ENCODE data around the gene LDLR.
"Not testable (repeated sequence)": the region's sequence is repeated elsewhere in the genome, so short reads cannot be mapped to it uniquely, and the experiment has no call there.

LDLR gene

DNA sequence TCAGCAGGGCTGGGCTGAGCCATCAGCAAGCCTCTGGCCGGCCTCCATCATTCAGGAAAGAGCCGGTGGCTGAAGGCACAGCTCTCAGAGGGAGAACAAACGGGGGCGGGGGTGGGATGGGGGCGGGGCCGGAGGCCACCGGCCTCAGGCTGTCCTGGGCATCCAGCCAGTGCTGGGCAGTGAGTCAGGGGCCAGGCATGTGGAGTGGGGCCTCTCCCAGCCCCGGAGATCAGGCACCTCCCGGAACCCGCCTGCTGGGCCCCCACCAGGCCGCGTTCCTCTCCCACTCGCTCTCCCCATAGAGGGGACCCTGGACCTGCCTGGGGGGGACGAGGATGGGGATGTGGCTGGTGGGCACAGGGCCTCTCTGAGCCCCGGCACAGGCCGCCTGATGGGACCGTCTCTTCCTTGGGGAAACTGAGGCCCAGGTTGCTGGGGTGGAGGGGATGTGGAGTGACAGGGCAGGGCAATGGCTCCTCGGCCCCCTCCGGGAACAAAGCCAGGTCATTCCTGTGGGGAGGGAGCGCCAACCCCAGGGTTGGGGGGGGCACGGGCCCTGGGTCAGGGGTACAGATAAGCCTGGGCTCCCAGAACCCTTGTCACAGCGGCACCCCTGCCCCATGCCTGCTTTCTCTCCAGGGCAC lies 53.4 kb downstream of the LDLR start:
- no peak for DNase-seq

- no peak for DNase-seq
Measured at GRCh38 chr19:11145536-11145924, 56.3 kb downstream of the LDLR start.

- no peak for DNase-seq
Measured at GRCh38 chr19:11148001-11148400, 58.7 kb downstream of the LDLR start.

DNA sequence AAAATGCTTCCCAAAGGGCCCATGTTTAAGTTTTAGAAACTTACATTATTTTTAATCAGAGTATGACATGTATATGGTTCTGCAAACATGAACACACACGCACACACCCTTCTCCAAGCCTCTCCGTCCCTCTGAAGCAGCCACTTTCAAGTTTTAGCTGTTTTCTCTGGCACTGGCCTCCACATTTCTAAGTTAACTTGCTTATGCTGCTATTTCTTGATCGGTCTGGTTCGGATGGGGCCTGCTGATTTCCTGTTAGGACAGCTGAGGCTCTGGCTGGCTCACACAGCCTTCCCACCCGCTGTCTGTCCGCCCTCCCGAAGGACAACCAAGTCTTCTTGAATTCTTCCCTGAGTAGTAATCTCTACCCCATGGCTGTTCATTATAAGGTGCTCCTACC lies 61.9 kb downstream of the LDLR start:
- no peak for DNase-seq

- DNase-seq, result no peak
Measured at GRCh38 chr19:11152318-11153062, 63.2 kb downstream of the LDLR start.

GRCh38 chr19:11154683-11155047 lies 65.4 kb downstream of the LDLR start:
- no peak for DNase-seq

DNA sequence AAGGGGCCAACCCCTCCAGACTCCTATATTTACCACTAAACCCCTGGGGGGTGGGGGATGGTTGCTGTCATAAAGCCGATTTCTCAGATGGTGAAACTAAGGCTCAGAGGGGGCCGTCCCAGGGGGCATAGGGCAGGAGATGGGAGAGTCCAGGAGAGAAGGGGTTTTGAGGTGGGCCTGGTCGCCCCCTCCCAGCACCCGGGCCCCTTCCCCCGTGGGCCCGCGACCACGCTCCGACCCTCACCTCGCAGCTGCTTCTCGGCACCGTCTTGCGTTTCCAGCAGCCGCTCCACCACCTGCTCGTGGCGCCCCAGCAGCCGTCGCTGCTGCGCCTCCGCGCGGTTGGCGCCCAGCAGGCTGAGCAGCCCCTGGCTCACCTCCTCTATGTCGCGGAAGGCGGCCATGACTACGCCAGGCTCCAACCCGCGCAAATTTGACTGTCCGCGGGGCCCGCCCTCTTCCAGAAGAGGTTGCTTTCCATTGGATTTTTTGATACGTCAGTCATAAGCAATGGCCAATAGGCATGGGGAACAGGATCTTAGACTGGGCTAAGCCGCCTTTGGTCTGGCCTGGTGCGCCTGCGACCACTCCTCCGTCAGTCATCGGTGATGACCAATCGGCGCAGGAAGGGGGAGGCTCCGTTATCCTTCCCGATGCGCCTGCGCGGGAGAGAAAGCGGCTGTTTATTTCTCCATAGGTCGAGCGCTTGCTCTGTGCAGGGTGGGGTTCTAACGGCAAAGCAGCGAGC lies 66.3 kb downstream of the LDLR start, which contains the start of gene SPC24:
Gene SPC24 (minus strand): TSS at position 410 of the 748 bp plus-strand sequence. CDS start 6 bp downstream, at position 404.
- peak; percentile 96 for DNase-seq

DNA sequence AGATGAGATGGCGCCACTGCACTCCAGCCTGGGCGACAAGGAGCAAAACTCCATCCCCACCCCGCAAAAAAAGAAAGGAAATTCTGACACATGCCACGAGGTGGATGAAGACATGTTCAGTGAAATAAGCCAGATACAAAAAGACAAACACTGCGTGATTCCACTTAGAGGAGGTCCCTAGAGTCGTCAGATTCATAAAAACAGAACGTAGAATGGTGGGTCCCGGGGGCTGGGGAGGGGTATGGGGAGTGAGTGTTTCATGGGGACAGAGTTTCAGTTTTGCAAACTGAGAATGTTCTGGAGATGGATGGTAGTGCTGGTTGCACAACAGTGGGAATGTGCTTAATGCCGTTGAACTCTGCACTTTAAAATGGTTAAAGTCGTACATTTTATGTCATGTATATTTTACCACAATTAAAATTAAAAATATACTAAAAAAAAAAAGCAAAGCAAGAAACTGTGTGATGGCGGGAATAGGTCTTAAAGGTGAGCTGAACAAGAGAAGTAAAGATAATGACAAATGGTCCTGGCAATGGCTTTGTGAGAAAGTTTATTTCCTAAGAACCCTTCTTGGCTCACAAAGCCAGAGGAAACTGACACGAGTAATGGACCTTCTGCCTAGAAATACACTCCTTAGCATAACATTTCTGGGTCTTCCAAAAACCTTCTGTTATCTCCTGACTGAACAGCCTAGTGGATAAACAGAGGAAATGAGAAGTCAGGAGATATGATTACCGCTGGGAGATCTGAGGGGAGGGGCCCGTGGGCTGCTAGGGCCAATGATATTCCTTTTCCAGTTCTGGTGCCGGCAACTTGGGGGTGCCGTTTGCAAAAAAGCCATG lies 70.6 kb downstream of the LDLR start:
- DNase-seq, result no peak

GRCh38 chr19:11160440-11160768 lies 71.1 kb downstream of the LDLR start:
- not testable (repeated sequence) for DNase-seq

DNA sequence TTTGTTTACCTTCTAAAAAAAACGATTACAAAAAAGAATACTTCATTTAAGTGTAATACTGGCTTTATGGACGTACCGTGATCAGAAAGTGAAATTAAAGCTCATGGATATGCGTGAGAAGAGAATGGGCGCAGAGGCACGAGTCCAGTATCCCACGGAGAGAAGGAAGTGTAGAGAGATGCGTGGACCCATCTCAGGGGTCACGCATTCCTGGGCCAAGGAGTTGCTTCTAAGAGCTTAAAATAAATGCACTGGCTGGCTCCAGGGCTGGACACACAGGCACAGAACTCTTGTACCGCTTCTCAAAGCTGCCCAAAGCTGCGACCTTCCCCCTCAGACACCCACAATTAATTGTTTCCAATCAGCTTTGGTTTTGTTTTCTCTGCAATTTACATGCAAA lies 75.0 kb downstream of the LDLR start:
- DNase-seq, result no peak

DNA sequence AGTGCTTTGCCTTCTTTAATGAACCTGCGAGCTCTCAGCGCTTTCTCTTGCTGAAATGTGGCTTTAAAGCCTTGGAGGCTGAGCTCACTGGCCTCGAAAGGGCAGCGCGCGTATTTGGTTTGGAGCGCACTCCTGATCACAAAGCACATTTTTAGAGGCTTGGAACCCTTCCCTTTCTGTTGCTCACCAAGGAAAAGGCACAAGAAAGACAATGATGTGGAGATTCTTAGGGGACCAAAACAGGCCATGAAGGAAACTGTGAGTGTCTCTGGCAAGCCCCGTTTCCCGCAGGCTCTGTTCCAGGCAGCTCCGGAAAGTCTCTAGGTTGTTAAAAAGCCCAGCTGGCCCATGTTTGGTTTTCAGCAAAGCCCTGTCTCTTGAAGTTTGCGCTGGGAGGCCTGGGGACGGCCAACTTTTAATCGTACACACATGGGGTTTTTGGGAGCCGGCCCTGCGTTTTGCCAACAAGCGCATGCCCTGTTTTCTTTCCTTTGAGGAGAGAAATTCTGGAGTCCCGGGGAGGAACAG lies 75.7 kb downstream of the LDLR start:
- no peak for DNase-seq

GRCh38 chr19:11165486-11166030 lies 76.3 kb downstream of the LDLR start:
- no peak for DNase-seq

- DNase-seq, result no peak
Measured at GRCh38 chr19:11166281-11167142, 77.2 kb downstream of the LDLR start.

- no peak for DNase-seq
Measured at GRCh38 chr19:11168568-11168967, 79.3 kb downstream of the LDLR start.

GRCh38 chr19:11169896-11170678 lies 80.8 kb downstream of the LDLR start:
- DNase-seq, result no peak

- DNase-seq, result no peak
Measured at GRCh38 chr19:11171144-11171543, 81.9 kb downstream of the LDLR start.

GRCh38 chr19:11172576-11172975 lies 83.3 kb downstream of the LDLR start:
- no peak for DNase-seq

GRCh38 chr19:11173516-11174155 lies 84.4 kb downstream of the LDLR start:
- no peak for DNase-seq

- DNase-seq, result no peak
Measured at GRCh38 chr19:11174336-11174735, 85.1 kb downstream of the LDLR start.

GRCh38 chr19:11175920-11176319 lies 86.7 kb downstream of the LDLR start:
- no peak for DNase-seq
